GM19328 (cell line): ENCODE results near the gene PRKCB.

ENCODE experiments used
- ATAC-seq: cut with Tn5 transposase; IDR thresholded peaks from one replicate; pipeline ENCODE4 v1.9.1; 2021; ENCODE audit warnings: mild to moderate bottlenecking, moderate library complexity; ENCODE audit not compliant: unreplicated experiment

PRKCB gene

GRCh38 chr16:24117680-24118079, 281.9 kb downstream of the PRKCB start:
- ATAC-seq, result no peak

GRCh38 chr16:24118126-24118821, 282.5 kb downstream of the PRKCB start:
- no peak for ATAC-seq

- ATAC-seq, result no peak
Observed at GRCh38 chr16:24119807-24120206, 284.0 kb downstream of the PRKCB start.

GRCh38 chr16:24123275-24123674, 287.5 kb downstream of the PRKCB start:
- ATAC-seq, result no peak

DNA sequence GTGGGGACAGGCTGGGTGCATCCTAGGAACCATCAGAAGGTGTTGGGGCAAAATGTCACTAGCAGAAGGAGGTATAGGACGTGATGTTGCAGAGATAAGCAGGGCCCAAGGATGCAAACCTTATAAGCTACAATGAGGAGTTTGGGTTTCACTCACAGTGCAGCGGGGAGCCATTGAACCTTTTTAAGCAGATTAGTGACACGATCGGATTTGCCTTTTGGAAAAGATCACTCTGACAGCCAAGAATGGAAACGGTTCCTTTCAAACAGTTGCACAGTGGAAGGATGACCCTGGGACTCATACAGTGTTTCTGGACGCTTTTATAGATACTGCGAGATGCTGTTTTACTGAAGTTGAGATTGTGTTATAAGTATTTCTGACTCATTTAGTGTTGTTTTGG, 288.5 kb downstream of the PRKCB start:
- no peak for ATAC-seq

DNA sequence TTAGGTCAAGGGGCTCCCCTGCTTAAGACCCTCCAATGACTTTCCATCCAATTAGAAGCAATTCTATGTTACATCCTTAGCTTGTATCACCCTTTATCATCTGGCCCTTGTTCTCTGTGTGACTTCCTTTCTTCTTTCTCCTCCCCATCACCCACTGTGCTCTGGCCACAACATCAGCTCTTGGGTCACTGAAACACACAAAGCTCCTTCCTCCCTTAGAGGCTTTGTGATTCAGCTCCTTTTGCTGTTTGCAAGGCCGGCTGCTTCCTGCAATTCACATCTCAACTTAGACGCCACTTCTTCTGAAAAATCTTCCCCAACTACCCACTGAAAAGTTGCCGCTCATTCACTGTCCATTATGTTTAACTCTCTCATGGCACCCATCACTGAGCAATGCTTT, 289.4 kb downstream of the PRKCB start:
- ATAC-seq, result no peak

GRCh38 chr16:24129412-24129918, 293.7 kb downstream of the PRKCB start:
- ATAC-seq, result no peak

GRCh38 chr16:24130494-24131085, 294.8 kb downstream of the PRKCB start:
- no peak for ATAC-seq

- no peak for ATAC-seq
Observed at GRCh38 chr16:24131294-24131693, 295.5 kb downstream of the PRKCB start.

- no peak for ATAC-seq
Observed at GRCh38 chr16:24132048-24132796, 296.4 kb downstream of the PRKCB start.

GRCh38 chr16:24132797-24133155, 297.0 kb downstream of the PRKCB start:
- no peak for ATAC-seq

GRCh38 chr16:24135624-24136565, 300.1 kb downstream of the PRKCB start:
- no peak for ATAC-seq

- ATAC-seq, result no peak
Observed at GRCh38 chr16:24138024-24138423, 302.2 kb downstream of the PRKCB start.

GRCh38 chr16:24138575-24138974, 302.8 kb downstream of the PRKCB start:
- no peak for ATAC-seq

- ATAC-seq, result no peak
Observed at GRCh38 chr16:24139282-24139681, 303.5 kb downstream of the PRKCB start.

GRCh38 chr16:24140730-24141129, 304.9 kb downstream of the PRKCB start:
- ATAC-seq, result no peak

DNA sequence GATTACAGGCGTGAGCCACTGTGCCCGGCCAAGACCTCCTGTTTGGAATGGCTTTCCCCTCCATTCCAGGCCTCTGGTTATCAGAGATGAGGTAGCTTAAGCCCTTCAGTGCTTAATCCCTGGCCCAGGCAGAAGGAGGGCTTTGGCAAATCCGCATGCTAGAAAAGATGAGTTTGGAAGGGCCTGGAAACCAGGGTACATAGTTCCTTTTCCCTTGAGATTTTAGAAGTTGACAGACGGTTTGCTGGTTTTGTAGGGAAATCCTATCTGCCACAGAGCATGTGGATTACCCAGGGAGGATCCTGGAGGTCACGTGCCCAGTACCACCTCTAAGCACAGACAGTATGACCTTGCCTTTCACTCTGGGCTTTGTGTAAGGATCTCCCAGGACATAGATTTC, 305.7 kb downstream of the PRKCB start:
- no peak for ATAC-seq

GRCh38 chr16:24141917-24142316, 306.1 kb downstream of the PRKCB start:
- no peak for ATAC-seq

DNA sequence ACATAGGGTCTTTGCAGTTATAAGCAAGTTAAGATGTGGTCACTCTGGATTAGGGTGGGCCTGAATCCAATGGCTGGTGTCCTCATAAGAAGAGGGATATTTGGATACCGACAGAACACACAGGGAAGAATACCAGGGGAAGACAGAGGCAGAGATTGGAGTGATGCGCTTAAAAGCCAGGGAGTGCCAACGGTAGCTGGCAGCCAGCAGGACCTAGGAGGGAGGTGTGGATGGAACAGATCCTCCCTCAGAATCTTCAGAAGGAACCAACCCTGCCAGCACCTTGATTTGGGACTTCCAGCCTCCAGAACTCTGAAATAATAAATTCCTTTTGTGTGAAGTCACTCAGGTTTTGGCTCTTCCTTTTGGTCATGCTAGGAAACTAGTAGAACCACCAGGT, 310.1 kb downstream of the PRKCB start:
- no peak for ATAC-seq

DNA sequence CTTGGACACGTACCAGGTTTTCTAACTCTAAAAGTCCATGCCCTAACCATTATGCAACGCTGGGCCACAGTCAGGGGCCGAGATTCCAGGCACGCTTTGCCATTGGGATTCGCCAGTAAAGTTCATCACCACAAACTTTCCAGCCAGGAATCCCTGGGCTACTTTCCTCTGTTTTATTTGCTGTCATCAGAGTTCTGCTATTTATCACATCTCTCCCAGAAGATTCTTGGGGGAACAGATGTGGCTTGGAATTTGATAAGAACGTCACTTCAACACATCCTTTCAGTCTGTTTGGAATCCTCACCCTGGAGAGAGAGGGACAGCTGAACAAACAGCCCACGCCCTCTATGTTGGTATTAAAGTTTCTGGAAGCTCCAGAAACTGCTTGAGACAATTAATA, 310.7 kb downstream of the PRKCB start:
- no peak for ATAC-seq

DNA sequence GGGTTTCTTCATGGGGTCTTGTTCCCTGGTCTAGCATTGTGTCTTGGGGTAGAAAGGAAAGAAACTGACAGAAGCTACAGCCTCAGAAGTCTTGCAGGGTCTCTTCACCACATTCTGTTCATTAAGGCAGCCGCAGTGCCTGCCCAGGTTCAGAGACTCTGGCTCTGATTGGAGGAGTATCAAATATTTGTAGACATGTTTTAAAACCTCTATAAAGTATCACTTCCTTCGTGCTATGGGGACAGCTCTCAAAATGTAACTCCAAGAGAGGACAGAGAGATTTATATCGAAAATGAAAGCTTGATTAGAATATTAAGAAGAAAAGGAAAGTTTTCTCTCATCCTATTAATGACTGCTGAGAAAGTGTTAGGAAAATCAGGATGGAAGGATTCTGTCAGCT, 313.3 kb downstream of the PRKCB start:
- ATAC-seq, result no peak
